ENCODE results near the gene CDH23.

Gene CDH23

DNA sequence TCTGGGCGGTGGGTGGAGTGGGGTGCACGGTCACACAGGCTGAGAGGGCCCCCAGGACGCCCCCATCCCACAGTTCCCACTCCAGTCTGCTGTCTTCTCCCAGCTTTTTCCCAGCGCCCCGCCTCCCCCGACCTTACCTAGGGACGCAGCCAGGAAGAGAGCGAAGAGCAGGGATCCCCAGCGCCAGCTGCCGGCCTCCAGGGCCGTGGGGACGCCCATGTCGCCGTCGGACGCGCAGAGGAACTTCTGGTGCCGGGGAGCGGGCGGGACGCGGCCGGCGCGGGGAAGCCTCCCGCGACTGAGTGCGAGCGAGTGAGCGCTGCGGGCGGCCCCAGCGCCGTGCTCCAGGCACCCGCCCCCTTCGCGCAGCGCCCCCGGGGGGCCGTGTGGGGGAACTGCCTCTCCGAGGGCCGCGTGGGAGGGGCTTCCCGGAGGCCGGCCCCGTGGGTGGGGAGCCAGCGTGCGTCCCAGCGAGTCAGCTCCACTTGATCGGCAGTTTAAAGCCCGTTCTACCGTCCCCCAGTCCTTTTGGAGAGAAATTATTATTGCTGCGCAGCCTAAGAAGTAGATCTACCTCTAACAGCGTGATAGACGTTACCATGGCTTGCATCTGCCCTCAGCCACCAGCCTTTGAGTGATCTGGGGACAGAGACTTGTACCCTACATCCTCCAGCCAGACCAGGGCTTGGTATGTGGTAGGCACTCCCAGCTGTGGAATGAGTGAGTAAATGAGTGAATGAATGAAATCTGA, 376.7 kb downstream of the CDH23 start, which contains the start of gene VSIR:
TSS of gene VSIR (minus strand) at position 300 of the 751 bp plus-strand sequence. CDS start at position 219, 81 bp downstream.
- DNase-seq (ENCODE audit: low read depth in 2 of 2): peak; percentile 97

DNA sequence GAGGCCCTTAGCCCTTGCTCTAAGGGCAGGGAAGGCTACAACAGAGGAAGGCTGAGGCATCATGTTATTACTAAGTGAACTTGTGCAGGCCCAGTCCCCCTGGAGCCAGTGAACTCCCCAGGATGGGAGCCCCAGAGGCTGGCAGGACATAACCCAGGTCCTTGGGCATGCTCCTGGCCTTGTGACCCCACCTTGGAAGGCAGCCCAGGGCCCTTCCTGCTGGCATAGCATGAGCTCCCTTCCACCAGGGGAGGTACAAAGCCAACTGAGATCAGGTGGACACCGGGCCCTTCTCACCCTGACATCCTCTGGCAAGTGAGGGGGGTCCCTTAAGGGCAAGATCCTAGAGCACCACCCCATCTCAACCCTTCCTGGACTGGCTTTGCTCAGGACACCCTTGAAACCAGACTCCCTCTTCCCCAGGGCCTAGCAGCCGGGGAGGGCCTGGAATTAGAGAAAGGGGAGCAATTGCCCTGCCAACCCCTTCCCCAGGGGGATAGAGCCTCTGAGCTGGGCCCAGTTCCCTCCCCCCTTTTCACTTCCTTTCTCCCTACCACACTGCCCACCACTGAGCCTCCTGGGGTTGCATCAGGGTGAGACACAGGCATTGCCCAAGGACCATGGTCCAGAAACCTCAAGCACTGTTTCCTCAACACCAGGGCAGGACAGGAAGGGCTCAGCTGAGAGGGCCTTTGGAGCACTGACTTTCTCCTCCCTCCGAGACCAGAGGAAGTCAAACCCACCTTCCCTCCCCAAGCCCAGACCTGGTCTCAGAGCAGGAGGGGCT, 378.4 kb downstream of the CDH23 start:
- no peak for DNase-seq (ENCODE audit: low read depth in 2 of 2)

DNA sequence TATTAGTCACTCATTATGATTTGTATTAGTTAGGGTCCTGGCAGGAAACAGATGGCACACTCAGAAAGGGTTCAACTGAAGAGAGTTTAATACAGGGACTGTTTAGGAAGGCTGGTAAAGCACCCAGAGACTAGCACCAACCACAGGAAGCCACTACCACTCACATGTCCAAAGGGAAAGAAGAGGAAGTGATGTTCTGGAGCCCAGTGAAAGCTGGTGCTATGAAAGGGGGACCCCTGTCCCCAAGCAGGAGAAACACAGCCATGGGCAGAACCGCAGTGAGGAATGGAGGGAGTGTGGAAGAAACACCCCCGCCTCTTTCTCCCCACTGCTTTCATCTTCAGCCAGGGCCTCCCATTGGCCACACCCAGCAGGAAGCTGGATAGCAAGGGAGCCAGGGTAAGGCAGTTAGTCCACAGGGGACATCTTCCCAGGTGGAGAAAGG, 379.8 kb downstream of the CDH23 start:
- no peak for DNase-seq (ENCODE audit: low read depth in 2 of 2)

DNA sequence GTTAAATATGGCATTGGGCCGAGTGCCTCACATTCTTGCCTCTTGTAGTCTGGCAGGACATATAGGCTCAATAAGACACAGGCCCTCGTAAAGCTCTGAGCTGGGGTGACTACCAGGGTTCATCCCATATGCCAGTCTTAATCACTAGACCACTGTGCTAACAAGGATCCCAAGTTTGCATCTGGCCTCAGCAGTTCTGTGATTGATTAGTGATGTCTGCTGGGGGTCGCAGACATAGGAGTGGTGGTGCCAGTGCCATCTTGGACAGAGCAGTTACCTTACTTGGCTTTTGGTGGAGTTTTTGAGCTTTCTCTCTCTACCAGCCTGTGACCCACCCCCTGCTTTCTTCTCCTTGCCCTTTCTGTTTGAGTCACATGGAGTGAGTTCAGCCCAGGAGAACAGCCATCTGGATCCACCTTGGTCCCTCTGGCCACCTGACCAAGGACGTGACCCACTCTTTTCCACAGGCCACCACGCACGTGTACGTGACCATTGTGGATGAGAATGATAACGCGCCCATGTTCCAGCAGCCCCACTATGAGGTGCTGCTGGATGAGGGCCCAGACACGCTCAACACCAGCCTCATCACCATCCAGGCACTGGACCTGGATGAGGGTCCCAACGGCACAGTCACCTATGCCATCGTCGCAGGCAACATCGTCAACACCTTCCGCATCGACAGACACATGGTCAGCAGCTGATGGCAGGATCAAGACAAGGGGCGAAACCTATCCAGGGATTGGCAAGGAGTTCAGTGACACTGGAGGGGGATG, 380.7 kb downstream of the CDH23 start:
- DNase-seq (ENCODE audit: low read depth in 2 of 2): no peak

DNA sequence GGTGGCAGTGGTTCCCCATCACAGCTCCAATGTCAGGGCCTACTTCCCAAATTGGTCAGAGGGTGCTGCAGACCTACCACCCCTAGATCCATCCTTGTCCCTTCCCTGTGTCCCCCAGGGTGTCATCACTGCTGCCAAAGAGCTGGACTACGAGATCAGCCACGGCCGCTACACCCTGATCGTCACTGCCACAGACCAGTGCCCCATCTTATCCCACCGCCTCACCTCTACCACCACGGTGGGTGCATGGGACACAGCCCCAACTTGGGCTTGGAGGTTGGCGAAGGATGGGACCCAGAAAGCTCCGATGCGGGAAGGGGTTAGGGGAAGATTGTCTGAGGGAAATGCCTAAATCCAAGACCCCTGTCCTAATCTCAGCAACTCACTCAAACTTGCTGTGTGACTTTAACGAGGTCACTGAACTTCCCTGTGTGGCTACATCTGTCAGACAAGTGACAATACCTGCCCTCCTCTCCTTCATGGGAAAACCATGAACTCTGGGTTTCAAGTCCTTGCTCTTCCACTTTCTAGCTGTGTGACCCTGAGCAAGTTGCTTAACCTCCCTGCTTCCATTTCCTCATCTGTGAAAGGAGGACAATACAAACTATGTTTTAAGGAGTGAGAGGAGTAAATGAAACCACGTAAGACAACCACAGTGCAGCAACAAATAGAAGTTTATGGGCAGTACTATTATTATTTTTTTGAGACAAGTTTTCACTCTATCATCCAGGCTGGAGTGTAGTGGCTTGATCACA, 381.5 kb downstream of the CDH23 start:
- no peak for DNase-seq (ENCODE audit: low read depth in 2 of 2)

DNA sequence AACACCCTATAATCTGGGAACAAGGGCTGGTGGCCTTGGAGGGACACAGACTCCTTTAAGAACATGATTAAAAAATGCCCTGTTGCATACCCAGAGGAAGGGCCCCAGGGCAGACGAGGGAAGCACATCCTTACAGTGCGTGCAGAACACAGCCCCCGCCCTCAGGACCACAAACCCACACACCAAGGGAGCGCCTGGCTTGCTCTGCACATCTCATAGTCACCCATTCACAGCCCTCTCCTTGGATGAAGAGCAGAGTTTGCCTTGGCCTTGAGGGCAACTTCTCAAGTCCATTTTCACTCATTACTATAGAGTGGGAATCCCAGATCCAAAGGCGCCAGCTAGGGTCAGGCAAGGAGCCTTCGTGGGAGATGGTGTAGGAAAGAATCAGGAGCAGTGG, 382.9 kb downstream of the CDH23 start:
- DNase-seq (ENCODE audit: low read depth in 2 of 2): no peak

DNA sequence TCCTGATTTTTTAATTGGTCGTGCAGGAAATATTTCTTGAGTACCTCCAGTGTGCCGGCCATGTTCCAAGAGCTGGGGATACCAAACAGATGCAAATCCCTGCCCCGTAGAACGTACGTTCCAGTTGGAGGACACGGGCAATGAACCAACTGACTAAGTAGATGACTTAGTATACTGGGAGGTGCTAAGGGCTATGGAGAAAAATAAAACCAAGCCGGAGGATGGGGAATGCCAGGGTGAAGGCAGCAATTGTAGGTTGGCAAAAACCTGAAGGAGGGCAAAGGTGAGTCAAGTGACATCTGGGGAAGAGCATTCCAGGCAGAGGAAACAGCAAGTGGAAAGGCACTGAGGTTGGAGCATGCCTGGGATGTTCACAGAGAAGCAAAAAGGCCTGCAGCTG, 383.4 kb downstream of the CDH23 start:
- no peak for DNase-seq (ENCODE audit: low read depth in 2 of 2)

DNA sequence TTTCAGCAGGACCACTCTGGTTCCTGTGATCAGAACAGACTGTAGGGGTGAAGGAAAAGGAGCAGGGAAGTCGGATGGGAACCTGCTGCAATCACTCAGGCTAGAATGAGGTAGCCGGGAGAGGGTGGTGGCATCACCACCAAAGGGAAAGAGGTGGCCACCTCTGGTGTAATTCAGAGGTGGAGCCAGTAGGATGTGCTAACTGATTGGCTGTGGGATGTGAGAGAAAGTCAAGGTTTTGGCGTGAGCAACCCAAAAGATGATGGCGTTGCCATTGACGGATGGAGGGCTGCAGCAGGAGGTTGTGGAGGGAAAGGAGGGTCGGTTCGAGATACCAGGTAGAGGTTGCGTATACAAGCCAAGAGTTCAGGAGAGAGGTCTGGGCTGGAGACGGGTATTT, 384.0 kb downstream of the CDH23 start:
- no peak for DNase-seq (ENCODE audit: low read depth in 2 of 2)

DNA sequence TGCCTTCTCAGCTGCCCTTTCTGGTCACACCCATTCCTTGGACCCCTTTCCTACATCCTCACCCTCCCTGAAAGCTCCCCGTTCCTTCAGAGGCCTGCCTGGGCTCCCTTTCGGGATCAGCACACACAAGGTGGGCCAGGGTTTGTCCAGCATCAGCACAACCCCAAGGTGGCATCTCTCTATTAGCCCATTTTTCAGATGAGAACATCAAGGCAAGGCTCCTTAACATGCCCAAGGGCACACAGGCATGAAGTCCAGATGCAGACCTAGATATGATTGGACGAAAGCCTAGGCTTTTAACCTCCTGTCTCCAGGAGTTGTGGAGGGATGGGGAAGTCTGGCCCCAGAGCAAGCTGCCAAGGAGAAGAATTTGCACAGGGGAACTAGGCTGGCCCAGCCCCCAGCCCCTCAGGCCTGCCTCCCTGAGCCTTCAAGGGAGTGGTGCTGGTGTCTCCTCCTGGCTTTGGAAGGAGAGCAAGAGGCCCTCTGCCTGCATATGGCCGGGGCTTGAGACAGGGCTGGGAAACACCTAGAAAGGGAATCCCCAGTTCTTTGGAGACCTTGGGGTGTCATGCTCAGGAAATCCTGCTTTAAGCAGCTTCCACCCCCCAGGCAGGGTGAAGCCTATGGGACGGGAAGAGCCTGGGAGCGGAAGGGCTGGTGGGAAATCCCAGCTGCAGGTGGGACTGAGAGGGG, 385.6 kb downstream of the CDH23 start:
- DNase-seq (ENCODE audit: low read depth in 2 of 2): no peak

DNA sequence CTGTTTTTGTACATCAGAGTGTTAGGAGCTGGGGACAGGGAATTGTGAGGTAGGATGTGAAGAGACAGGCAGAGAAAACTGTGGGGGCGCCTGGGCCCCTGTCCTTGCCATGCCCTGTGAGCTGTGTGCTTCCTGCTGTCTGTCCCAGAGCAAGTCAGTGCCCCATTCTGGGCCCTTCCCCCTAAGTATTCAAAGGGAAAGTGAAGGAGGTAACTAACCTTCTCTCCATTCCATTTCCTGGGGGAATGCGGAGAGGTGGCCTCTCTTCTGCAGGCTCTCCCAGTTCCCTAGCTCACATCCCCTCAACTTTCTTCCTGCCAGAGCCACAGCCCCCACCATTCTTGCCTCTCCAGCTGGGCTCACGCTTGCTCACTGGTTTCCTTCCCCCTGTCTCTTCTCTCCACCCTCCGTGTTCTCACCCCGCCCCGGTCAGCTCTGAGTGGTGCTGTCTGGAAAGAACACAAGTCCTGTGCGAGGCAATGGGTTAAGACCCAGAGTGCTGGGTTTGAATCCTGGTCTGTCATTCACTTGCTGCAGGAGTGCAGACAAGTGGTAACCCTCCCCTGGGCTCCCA, 386.3 kb downstream of the CDH23 start:
- DNase-seq (ENCODE audit: low read depth in 2 of 2): no peak

DNA sequence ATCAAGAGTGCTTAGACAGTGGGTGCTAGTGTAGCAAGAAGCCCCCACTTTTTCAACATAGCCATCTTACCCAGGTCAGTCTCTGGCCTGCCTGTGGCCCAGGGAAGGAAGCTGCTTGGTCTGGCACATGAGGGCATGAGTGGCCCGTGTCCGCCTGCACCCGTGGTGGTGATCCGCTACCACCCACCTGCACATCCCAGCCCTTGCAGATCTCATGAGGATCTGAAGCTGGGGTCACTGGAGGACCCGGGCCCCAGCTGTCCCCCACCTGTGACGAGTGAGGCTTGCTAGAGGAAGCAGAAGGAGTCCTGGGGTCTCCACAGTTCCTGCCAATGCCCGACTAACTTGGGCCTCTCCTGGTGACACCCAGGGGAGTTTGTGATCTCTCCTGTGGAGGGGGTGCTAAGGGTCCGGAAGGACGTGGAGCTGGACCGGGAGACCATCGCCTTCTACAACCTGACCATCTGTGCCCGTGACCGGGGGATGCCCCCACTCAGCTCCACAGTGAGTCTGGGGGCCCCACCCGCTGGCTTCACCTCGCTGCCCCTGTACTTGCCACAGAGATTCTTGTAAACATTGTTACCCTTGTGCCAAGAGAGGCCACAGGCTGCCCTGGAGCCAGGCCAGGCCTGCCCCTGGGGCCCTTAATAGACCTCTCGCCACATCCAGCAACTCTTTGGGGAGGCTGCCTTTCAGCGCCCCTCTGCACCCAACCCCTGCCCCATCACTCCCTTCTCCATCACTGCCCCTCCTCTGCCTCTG, 387.4 kb downstream of the CDH23 start:
- DNase-seq (ENCODE audit: low read depth in 2 of 2): no peak

DNA sequence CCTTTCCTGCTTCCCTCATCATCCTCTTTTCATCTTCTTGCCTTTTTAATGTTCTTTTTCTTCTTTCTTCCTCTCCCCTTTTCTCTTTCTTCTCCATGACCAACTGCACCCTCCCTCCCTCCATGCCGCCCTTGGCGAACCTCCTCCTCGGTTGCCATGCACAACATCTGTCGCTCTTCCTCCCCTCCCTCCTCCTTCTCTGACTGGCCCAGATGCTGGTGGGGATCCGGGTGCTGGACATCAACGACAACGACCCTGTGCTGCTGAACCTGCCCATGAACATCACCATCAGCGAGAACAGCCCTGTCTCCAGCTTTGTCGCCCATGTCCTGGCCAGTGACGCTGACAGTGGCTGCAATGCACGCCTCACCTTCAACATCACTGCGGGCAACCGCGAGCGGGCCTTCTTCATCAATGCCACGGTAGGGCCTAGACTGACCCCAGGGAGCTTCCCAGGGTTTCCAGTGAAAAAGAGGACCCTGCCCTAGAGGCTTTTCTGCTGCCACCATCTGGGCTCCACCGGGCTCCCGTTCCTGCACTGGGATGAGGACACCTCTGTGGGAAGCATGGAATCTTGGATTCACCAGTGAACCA, 388.1 kb downstream of the CDH23 start:
- no peak for DNase-seq (ENCODE audit: low read depth in 2 of 2)

DNA sequence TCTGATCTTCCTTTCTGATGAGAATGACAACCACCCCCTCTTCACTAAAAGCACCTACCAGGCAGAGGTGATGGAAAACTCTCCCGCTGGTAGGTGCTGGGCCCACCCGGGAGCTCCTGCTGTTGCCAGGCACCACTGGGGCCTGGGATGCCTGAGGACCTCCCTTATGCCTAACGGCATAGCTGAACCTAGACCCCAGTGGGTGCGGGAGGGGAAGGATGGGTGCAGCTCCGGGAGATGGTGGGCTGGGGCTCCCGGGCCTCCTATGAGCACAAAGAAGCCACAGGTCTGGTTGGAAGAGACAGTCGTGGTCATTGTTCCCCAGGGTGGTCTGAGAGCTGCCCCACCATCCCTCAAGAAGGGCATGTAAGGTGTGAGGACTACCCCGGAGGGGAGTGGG, 392.2 kb downstream of the CDH23 start:
- no peak for DNase-seq (ENCODE audit: low read depth in 2 of 2)

DNA sequence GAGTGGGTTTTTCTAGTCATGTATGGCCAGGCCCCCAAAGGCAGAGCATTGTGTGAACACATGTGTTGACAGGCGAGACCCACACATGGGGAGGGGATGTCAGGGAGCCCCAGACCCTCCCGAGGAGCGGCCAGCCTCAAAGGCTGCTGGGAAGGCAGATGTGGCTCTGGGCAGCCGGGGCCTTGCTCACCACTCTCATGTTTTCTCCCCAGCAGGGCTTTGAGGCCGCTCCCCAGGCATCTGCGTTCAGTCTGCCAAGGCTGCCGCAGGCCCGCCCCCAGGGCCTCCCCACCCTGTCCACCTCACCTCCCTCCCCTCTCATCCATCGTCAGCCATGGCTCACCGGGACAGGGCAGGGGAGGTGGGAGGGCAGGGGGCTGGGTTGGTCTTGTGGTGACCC, 393.2 kb downstream of the CDH23 start:
- DNase-seq (ENCODE audit: low read depth in 2 of 2): no peak

DNA sequence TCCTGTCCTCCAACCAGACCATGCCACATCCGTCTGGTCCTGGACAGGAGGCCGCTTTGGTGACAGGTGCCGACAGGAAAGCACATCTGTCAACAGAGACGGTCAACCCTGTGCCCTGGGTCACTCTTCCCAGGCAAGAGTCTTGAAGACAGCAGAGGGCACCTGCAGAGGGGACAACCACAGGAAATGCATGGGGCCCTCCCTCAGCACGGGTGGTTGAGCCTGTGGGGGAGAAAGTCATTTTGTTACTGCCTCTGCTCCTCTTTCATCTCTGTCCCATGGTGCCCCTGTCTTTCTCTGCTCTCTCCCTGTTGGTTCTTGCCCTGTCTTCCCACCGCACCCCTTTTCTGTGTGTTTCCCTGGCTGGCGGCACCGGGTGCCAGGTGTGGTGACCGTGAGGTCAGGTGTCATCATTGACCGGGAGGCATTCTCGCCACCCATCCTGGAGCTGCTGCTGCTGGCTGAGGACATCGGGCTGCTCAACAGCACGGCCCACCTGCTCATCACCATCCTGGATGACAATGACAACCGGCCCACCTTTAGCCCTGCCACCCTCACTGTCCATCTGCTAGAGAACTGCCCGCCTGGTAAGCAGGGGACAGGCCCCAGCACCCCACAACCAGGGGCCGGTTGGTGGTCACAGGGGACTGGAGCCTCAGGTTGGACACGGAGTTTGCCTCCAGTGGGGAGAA, 394.2 kb downstream of the CDH23 start:
- DNase-seq (ENCODE audit: low read depth in 2 of 2): no peak

DNA sequence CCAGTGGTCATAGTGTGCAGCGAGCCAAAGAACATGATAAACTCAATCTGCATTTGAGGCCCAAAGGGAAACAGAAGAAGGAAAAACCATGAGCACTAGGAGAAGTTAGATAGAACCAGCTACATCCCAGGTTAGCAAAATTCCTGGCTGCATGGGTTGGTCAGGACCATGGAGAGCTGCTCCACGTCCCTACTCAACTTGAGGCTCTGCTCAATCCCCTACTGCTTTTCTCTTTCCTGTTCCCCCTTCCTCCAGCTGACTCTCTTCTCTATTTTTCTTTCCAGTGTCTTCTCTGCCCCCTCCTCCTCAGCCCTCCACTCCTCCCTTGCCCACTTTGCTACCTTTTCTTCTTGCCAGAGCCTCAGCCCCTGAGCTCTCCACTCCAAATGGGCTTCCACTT, 398.5 kb downstream of the CDH23 start:
- DNase-seq (ENCODE audit: low read depth in 2 of 2): no peak

DNA sequence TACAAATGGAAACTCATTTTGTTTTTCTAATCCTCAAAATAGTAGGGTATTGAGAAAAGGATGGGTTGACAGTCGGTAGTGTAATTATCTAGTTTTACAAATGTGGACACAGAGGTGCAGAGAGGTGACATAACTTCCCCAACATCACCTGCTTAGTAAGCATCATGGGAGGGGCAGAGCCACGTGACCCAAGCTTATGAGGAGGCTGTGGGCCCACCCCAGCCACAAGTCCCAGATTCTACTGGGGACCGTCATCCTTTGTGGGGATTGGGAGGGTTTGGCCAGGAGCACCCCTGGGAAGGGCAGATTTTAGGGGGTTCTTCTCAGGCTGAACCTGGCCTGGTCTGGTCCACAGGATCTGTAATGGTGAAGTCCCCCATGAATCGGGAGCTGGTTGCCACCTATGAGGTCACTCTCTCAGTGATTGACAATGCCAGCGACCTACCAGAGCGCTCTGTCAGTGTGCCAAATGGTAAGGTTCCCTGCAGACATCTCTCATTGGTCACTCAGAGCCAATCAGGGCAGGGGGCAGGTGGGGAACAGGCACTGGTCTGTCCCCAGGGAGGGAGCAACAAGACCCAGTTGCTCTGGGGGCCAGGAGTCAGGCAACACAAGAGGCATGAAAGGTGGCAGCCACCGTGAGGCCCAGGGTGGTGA, 400.2 kb downstream of the CDH23 start:
- DNase-seq (ENCODE audit: low read depth in 2 of 2): no peak

DNA sequence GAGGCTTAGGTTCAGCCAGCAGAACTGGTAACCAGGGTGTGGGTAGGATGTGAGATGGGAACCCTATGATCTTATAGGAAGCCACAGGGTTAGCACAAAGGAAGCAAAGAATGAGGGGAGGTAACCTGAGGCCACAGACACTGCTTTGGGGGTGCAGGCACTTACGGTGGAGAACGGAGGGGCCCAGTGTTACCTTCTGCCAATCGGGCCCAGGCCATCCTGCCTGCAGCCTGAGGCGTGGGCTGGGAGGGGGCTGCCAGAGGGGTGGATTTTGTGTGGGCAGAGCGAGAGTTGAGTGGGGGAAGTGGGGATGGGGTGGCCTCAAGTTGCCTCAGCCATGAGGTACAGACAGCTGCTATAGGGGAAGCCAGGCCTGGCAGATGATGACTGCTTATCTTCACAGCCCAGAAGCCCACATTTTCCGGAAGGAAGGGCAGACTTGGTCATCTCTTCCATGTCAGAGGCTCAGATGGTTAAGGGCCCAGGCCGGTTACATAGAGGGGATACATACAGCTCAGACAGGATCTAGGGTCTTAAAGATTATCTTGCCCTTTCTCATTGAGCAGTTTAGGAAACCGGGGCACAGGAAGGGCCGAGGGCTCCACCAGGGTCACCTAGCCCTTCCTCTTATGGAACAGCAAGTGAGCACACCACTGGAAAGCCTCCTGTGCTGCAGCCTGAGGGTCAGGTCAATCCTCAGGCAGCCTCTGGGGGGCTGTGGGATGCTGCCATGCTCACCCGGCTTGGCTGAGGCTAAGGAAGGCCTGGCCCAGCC, 401.0 kb downstream of the CDH23 start:
- no peak for DNase-seq (ENCODE audit: low read depth in 2 of 2)

All from stimulated activated CD4-positive, alpha-beta T cell treated with anti-CD3 and anti-CD28 coated beads, Interleukin-1b, Interleukin-23, amount 100 ng/mL, for 4 hours (primary cell).